Neural cell (in vitro differentiated cells): ENCODE data around the gene ELK3.

Experiments used
- EP300 ChIP-seq: fragments of 450-650 bp; conservative IDR thresholded peaks from 2 replicates; pipeline ENCODE4 v1.6.1; 2014; ENCODE audit warnings: antibody characterized with exemption, mild to moderate bottlenecking, moderate library complexity; ENCODE audit not compliant: poor library complexity, severe bottlenecking
- EZH2 ChIP-seq: fragments of 200-600, 300-800 bp; shearing (Covaris generic), sonication (generic); IDR thresholded peaks from 2 replicates; pipeline ENCODE4 v1.6.1; 2014; ENCODE audit warnings: antibody characterized with exemption, low read length, borderline replicate concordance, mild to moderate bottlenecking; ENCODE audit not compliant: insufficient read depth, poor library complexity, severe bottlenecking
- MXI1 ChIP-seq: fragments of 450-650 bp; conservative IDR thresholded peaks from 2 replicates; pipeline ENCODE4 v1.6.1; 2014; ENCODE audit warnings: antibody characterized with exemption, mild to moderate bottlenecking; ENCODE audit not compliant: poor library complexity, severe bottlenecking
- POLR2AphosphoS5 ChIP-seq: IDR thresholded peaks from 2 replicates; pipeline ENCODE4 v1.6.1; 2012
- RAD21 ChIP-seq: fragments of 450-650 bp; conservative IDR thresholded peaks from 2 replicates; pipeline ENCODE4 v1.6.1; 2014; ENCODE audit warnings: antibody characterized with exemption, mild to moderate bottlenecking, moderate library complexity
- TF ChIP-seq, protein P1 (sequence below): fragments of 450-650 bp; IDR thresholded peaks from 2 replicates; pipeline ENCODE4 v1.5.1; 2014; ENCODE audit warnings: antibody characterized with exemption, mild to moderate bottlenecking, moderate library complexity; ENCODE audit not compliant: poor library complexity, severe bottlenecking

DNA sequence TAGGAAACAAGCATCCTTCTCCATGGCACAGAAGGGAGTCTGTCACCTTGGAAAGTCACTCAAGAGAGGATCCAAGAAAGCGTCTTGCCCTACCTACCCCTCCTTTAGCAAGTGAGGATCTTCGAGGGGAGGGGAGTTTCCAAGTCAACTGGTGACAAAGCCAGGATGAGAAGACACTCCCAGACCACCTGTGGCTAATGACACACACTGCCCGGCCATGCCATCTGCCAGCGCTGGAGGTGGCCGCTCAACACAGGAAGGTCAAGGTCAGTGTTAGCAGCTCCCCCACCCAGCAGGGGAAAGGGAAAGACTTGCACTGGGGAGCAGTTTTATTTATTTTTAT, 41.3 kb downstream of the ELK3 start:
- TF ChIP-seq, protein P1, sequence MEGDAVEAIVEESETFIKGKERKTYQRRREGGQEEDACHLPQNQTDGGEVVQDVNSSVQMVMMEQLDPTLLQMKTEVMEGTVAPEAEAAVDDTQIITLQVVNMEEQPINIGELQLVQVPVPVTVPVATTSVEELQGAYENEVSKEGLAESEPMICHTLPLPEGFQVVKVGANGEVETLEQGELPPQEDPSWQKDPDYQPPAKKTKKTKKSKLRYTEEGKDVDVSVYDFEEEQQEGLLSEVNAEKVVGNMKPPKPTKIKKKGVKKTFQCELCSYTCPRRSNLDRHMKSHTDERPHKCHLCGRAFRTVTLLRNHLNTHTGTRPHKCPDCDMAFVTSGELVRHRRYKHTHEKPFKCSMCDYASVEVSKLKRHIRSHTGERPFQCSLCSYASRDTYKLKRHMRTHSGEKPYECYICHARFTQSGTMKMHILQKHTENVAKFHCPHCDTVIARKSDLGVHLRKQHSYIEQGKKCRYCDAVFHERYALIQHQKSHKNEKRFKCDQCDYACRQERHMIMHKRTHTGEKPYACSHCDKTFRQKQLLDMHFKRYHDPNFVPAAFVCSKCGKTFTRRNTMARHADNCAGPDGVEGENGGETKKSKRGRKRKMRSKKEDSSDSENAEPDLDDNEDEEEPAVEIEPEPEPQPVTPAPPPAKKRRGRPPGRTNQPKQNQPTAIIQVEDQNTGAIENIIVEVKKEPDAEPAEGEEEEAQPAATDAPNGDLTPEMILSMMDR, result no peak
- TF ChIP-seq POLR2AphosphoS5 (no peak), EZH2 (no peak), MXI1 (no peak), EP300 (no peak), RAD21 (no peak)
